ENCODE measurements around the gene PRSS38.

The PRSS38 gene

GRCh38 chr1:227779021-227779441 is 36.4 kb upstream of the PRSS38 start:
- no peak for DNase-seq (ENCODE audit: low read depth in 2 of 2)

GRCh38 chr1:227779685-227780084 is 35.8 kb upstream of the PRSS38 start:
- DNase-seq (ENCODE audit: low read depth in 2 of 2), result no peak

- no peak for DNase-seq (ENCODE audit: low read depth in 2 of 2)
Measured at GRCh38 chr1:227780101-227781044, 35.1 kb upstream of the PRSS38 start.

- DNase-seq (ENCODE audit: low read depth in 2 of 2), result no peak
Measured at GRCh38 chr1:227781314-227781930, 34.1 kb upstream of the PRSS38 start.

GRCh38 chr1:227782226-227782625 is 33.2 kb upstream of the PRSS38 start:
- DNase-seq (ENCODE audit: low read depth in 2 of 2), result no peak

GRCh38 chr1:227785094-227785804 is 30.2 kb upstream of the PRSS38 start:
- no peak for DNase-seq (ENCODE audit: low read depth in 2 of 2)

GRCh38 chr1:227785805-227786671 is 29.4 kb upstream of the PRSS38 start:
- no peak for DNase-seq (ENCODE audit: low read depth in 2 of 2)

GRCh38 chr1:227786673-227787512 is 28.6 kb upstream of the PRSS38 start:
- DNase-seq (ENCODE audit: low read depth in 2 of 2), result no peak

- peak; percentile 87 to 90 for DNase-seq (ENCODE audit: low read depth in 2 of 2)
Measured at GRCh38 chr1:227787513-227788270, 27.8 kb upstream of the PRSS38 start.

GRCh38 chr1:227788271-227789083 is 27.0 kb upstream of the PRSS38 start:
- peak in 1 of 2 experiments; percentile 47 for DNase-seq (ENCODE audit: low read depth in 2 of 2)

GRCh38 chr1:227789084-227790033 is 26.1 kb upstream of the PRSS38 start:
- DNase-seq (ENCODE audit: low read depth in 2 of 2), result no peak

GRCh38 chr1:227790034-227790400 is 25.5 kb upstream of the PRSS38 start:
- DNase-seq (ENCODE audit: low read depth in 2 of 2), result no peak

- no peak for DNase-seq (ENCODE audit: low read depth in 2 of 2)
Measured at GRCh38 chr1:227790868-227791267, 24.6 kb upstream of the PRSS38 start.

- DNase-seq (ENCODE audit: low read depth in 2 of 2), result no peak
Measured at GRCh38 chr1:227791425-227792143, 23.9 kb upstream of the PRSS38 start.

- DNase-seq (ENCODE audit: low read depth in 2 of 2), result no peak
Measured at GRCh38 chr1:227792216-227793078, 23.0 kb upstream of the PRSS38 start.
